ENCODE results near the gene RAB8B. TPM values are rescaled to one million over a fixed set of nuclear protein-coding genes. Genes with fewer than 3 reads are reported as not detected.

RAB8B gene
- total and polyA plus RNA-seq, 2 of the 13 experiments (the other 11 are each of a cell fraction or from before 2014, with no cell fraction given), result 6.8 to 14.2 TPM

GRCh38 chr15:63219196-63219710 is 29.8 kb downstream of the RAB8B start:
- in situ Hi-C loops (cut with HindIII; ENCODE audit: extremely low pct_ligation_motif_present, low pct_unique_long_range_greater_than_20kb), result no loop called here
- BruUV-seq (replicated peaks), result no TSS peak
- ChIA-PET POLR2A (no interaction called here), CTCF (ENCODE audit: low intra/inter-chr PET ratio, low total read pairs) (no interaction called here)
- WGBS (ENCODE audit: low lambda C conversion rate), result 96% methylated on average over 3 of the region's 3 CpGs
- intact Hi-C loops (cut with micrococcal nuclease; ENCODE audit: unreplicated experiment), result loop anchor here (10.0 kb wide), 1 partner anchor 46 kb away; no protein-coding TSS in a partner anchor
- Histone ChIP-seq H3K4me1 (ENCODE audit: insufficient read depth, low read length) (peaks cover 4% of the 10 kb centered on the region; the same call in 1 of the 2 replicates), H3K4me2 (ENCODE audit: low read depth, low read length) (no peak overlapping the region), H3K27ac (ENCODE audit: extremely low read length, insufficient read depth, low read length) (no peak overlapping the region), H4K20me1 (ENCODE audit: insufficient read depth, low read length) (no peaks in the 10 kb centered on the region), H3K79me2 (ENCODE audit: insufficient read depth, low read length) (no peaks in the 10 kb centered on the region), H3K9ac (ENCODE audit: insufficient read depth, low read depth, low read length) (no peak overlapping the region), H3K9me3 (ENCODE audit: low read length) (no peaks in the 10 kb centered on the region), H2AFZ (ENCODE audit: low read length) (no peak overlapping the region), H3K4me3 (replicated peaks in 1 of 3; ENCODE audit: insufficient read depth in 1 of 3, low read depth in 2 of 3, low read length in 3 of 3) (no peak overlapping the region), H3K27me3 (ENCODE audit: control insufficient read depth in 1 of 2, insufficient read depth in 2 of 2, low read length in 2 of 2) (no peaks in the 10 kb centered on the region; a peak in 1 of 5 replicates), H3K36me3 (replicated peaks in 1 of 2; ENCODE audit: control insufficient read depth in 1 of 2, insufficient read depth in 2 of 2, low read length in 2 of 2) (no peaks in the 10 kb centered on the region)
- DNase-seq (ENCODE audit: low spot score) (no peak), FAIRE-seq (no peak), ATAC-seq (no peak)
- TF ChIP-seq ZNF121 (CRISPR knock-in tag; IDR thresholded peaks at IDR 0.05) (no peak), ELF4 (CRISPR knock-in tag; IDR thresholded peaks at IDR 0.05; ENCODE audit: borderline replicate concordance) (no peak), SRSF4 (IDR thresholded peaks at IDR 0.05; ENCODE audit: low read depth, low read length, poor library complexity, severe bottlenecking) (no peak), ATM (IDR thresholded peaks at IDR 0.05; ENCODE audit: borderline replicate concordance) (no peak), ZNF160 (CRISPR knock-in tag; IDR thresholded peaks at IDR 0.05) (no peak), ZNF530 (CRISPR knock-in tag; IDR thresholded peaks at IDR 0.05; ENCODE audit: low read depth) (no peak), ZMAT5 (CRISPR knock-in tag; IDR thresholded peaks at IDR 0.05; ENCODE audit: borderline replicate concordance, low read depth) (no peak), ZNF709 (CRISPR knock-in tag; IDR thresholded peaks at IDR 0.05) (no peak), DNMT3B (CRISPR knock-in tag; conservative IDR thresholded peaks at IDR 0.05) (no peak), ZBTB42 (CRISPR knock-in tag; IDR thresholded peaks at IDR 0.05) (no peak), ZNF543 (CRISPR knock-in tag; IDR thresholded peaks at IDR 0.05) (no peak), ZNF616 (CRISPR knock-in tag; IDR thresholded peaks at IDR 0.05; ENCODE audit: low read depth) (no peak), ZNF549 (CRISPR knock-in tag; IDR thresholded peaks at IDR 0.05) (no peak), ZFP62 (CRISPR knock-in tag; IDR thresholded peaks at IDR 0.05) (no peak), ZNF329 (CRISPR knock-in tag; IDR thresholded peaks at IDR 0.05; ENCODE audit: low read depth) (no peak), SKI (IDR thresholded peaks at IDR 0.05; ENCODE audit: partially characterized antibody) (no peak), GPN1 (CRISPR knock-in tag; IDR thresholded peaks at IDR 0.05; ENCODE audit: borderline replicate concordance) (no peak), ZBTB14 (CRISPR knock-in tag; IDR thresholded peaks at IDR 0.05) (no peak)
- TF ChIP-seq, protein P1, sequence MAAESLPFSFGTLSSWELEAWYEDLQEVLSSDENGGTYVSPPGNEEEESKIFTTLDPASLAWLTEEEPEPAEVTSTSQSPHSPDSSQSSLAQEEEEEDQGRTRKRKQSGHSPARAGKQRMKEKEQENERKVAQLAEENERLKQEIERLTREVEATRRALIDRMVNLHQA (CRISPR knock-in tag; IDR thresholded peaks at IDR 0.05), result no peak

All from HepG2 (cell line).